Tibial nerve (tissue), 4 donors: ENCODE results near the gene ICA1.

Experiments used
- EP300 ChIP-seq, 2 donors: sonication (generic); formaldehyde crosslinking; IDR thresholded peaks; one replicate each; pipeline ENCODE4 v1.6.1; 2017; ENCODE audit warnings: antibody characterized with exemption in 2 of 2, mild to moderate bottlenecking in 1 of 2
- TF ChIP-seq, protein P1 (sequence below), 5 experiments: fragments of 200-600 bp in 3 of 5; fragments of 450-650 bp in 2 of 5; sonication (generic) in 3 of 5; IDR thresholded peaks; one replicate each; pipeline ENCODE4 v1.5.1; 2016 to 2019; ENCODE audit warnings: antibody characterized with exemption in 5 of 5, mild to moderate bottlenecking in 3 of 5, moderate library complexity in 2 of 5

GRCh38 chr7:8152489-8153192 is 109.3 kb downstream of the ICA1 start:
- TF ChIP-seq, protein P1, sequence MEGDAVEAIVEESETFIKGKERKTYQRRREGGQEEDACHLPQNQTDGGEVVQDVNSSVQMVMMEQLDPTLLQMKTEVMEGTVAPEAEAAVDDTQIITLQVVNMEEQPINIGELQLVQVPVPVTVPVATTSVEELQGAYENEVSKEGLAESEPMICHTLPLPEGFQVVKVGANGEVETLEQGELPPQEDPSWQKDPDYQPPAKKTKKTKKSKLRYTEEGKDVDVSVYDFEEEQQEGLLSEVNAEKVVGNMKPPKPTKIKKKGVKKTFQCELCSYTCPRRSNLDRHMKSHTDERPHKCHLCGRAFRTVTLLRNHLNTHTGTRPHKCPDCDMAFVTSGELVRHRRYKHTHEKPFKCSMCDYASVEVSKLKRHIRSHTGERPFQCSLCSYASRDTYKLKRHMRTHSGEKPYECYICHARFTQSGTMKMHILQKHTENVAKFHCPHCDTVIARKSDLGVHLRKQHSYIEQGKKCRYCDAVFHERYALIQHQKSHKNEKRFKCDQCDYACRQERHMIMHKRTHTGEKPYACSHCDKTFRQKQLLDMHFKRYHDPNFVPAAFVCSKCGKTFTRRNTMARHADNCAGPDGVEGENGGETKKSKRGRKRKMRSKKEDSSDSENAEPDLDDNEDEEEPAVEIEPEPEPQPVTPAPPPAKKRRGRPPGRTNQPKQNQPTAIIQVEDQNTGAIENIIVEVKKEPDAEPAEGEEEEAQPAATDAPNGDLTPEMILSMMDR (IDR thresholded peaks at IDR 0.05), result no peak
- TF ChIP-seq EP300 (IDR thresholded peaks at IDR 0.05), result no peak
